Fibroblast of upper back skin (primary cell): ENCODE results near the gene GPRC5C.

Source experiments
- DNase-seq: peaks from one replicate; pipeline ENCODE4 v3.0.0-alpha.2; 2013

Gene GPRC5C

DNA sequence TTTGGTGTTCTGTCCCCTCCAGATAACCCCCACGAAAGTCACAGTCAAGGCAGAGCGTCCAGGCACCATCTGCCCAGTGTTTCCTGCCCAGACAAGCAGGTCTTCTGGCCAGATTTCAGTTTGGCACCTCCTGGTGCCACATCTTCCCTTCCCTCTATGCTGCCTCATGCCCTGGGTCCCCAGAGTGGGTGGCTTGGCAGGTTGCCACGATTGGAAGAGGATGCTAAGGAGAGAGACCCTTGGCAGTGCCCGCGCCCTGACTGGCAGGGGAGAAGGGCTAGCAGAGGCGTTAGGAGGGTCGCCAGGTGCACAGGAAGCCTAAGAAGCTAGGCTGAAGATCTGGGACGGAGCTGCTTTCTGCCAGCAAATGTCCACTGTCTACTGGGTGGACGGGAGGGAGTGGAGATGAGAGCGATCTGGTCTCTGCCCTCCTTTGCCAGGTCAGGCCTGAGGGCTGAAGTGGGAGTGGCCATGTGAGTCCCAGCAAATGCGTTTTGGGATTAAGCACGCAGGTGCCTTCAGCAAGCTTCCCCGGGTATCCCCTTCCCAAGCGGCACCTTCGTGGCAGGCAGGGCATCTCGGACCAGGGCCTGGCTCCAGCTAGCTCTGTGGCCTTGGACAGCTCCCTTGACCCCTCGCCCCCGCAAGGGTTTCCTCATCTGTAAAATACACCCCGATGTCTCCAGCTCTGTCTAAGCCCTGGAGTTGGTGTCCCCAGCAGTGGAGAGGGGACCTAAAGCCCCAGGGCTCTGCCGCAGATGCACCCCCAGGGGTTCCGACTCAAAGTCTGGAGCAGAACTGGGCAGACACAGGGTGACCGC, 21.2 kb downstream of the GPRC5C start:
- no peak for DNase-seq

DNA sequence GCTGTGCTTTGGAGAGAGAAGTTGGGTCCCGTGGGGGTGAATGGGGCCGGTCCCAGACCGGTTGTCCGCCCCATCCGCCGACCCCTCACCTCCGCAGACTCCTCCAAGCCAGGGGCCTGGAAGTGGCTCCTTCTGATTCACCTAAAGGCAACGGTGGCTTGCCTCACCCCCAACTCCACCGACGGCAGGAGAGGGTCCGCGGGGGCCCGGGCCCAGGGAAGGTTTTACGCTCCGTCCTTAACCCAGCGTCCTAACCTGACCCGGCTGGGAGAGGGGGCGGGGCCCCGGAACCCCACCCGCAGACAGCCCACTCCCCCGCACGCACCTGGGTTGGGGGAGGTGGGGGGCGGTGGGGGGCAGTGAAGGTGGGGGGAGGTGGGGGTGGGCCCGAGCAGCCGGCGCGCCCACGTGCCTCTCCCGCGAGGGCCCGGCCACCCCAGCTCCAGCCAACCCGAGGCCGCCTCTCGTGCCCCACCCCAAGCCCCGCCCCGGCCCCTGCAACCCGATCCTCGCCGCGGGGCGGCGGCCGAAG, 21.8 kb downstream of the GPRC5C start:
- DNase-seq = no peak

GRCh38 chr17:74454197-74455024, 22.5 kb downstream of the GPRC5C start:
- peak; percentile 79 for DNase-seq

DNA sequence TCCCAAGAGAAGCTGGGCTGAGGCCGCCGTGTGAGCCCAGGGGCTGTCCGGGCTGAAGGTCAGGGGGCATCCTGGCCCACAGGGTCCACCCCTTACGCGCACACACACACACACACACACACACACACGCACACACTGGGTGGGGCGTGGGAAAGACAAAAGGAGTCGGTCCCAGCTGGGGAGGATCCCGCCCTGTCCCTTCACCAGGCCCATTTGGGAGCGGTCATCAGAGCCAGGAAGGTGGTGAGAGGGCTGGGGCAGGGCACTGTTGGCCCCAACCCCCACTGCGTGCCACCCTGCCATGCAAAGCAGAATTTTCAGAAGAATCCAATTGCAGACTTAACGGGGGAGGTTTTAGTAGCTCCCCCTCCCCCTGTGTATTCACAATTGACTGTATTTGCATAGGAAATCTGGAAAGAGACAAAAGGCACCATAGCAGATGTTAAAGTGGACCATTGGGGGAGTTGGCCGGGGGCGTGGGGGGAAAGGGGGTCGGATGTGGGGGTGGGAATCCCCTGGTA, 23.2 kb downstream of the GPRC5C start:
- no peak for DNase-seq

DNA sequence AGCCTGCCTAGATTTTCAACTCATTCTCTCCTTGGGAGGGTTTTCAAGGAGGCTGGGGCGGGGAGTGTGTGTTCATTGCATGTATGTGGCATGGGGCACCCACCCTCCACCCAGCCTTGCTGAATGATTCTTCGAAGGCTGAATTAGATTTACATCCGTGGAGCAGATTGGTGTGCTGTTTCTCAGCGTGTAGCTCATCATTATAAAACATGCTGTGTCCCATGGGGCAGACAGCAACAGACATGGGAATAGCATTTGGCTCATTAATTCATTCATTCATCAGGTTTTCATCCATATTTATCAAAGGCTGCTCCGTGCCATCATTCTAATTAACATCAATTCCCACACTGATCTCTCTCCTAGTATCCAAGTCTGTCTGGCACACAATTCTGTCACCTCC, 23.9 kb downstream of the GPRC5C start:
- no peak for DNase-seq

GRCh38 chr17:74457146-74457819, 25.4 kb downstream of the GPRC5C start:
- DNase-seq = peak; percentile 54

- DNase-seq = no peak
These were observed 25.9 kb downstream of the GPRC5C start for GRCh38 chr17:74457820-74458166.

DNA sequence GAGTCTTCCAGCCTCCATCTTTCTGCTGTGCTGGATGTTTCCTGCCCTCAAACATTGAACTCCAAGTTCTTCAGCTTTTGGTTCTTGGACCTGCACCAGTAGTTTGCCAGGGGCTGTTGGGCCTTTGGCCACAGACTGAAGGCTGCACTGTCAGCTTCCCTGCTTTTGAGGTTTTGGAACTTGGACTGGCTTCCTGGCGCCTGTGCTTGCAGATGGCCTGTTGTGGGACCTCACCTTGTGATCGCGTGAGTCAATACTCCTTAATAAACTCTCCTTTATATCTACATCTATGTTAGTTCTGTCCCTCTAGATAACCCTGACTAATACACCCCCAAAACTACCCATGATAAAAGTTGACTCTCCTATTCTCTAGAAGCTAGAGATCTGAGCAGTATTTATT, 26.9 kb downstream of the GPRC5C start:
- no peak for DNase-seq

DNA sequence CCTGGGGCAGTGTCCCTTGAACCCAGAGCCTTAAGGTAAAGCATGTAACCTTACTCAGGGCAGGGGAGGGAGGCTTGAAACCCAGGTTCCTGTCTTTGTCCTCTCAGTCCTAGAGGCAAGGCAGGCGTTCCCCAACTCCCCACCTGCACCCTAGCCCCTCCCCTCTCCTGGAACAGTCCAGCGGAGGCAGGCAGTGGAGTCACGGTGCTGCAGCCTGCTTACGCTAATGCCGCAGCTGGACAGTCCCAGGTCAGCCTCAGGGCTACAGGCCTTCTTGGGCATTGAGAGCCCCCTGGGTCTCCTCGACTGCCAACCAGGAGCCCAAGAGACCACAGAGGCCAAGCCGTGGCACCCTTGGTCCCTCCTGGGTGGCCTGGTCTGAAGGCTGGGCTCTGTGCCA, 27.7 kb downstream of the GPRC5C start:
- DNase-seq = no peak

GRCh38 chr17:74460241-74460640, 28.4 kb downstream of the GPRC5C start:
- no peak for DNase-seq

DNA sequence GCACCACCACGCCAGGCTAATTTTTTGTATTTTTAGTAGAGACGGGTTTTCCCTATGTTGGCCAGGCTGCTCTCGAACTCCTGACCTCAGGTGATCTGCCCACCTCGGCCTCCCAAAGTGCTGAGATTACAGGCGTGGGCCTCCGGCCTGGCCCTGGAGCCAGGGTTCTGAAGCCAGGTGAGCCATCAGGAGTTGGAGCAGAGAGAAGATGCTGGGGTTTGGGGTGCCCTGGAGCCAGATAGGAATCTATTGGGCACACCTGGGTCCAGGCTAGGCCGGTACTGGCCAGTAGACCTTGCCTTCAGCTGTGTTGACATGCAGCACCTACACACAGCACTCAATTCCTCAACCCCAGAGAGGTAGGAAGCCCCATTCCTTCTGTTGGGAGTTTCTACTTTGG, 29.1 kb downstream of the GPRC5C start:
- DNase-seq = no peak

DNA sequence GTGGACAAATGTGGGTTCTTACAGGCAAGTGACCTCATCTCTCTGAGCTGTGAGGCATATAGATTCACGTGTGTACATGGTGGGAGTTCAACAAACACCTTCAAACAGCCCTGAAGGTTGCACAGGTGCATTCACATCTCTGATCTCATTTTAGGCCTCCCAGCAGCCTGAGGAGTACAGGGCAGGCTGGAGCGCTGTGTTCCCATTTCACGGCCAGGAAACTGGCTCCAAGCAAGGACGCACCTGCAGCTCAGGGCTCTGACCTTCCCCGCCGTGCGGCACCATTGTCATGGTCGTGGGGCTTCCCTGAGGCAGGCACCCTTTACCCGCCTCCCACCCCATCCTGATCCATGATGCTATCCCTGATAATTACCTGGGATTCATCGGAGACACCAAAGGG, 29.7 kb downstream of the GPRC5C start:
- DNase-seq = no peak

DNA sequence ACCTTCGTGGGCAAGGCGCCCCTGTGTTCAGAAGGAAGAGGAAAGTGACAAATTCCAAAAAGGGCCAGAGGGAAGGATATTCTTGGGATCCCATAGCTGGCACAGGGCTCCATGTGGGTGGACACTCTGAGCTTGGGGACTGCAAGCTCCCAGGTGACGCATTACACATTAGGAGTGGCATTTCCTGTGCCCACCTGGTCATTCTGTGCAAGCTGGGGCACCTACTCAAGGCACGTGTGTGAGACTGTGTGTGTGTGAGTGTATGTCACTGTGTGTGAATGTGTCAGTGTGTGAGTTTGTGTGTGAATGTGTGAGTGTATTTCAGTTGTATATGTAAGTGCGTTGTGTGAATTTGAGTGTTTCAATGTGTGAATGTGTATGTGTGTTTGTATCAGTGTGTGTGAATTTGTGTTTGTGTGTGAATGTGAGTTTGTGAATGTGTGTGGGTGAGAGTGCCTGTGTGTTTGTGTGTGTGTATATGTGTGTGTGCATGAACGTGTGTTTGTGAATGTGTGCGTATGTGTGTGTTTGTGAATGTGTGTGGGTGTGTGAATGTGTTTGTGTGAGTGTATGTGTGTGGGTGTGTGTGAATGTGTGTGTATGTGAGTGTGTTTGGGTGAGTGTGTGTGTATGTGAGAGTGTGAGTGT, 33.0 kb downstream of the GPRC5C start:
- no peak for DNase-seq

- DNase-seq = no peak
These were observed 33.7 kb downstream of the GPRC5C start for GRCh38 chr17:74465378-74466110.

- no peak for DNase-seq
These were observed 34.4 kb downstream of the GPRC5C start, which contains the start of gene CD300A for GRCh38 chr17:74466111-74466827. Gene CD300A (plus strand): TSS chr17:74466634. CDS start chr17:74466704, 70 bp downstream.

DNA sequence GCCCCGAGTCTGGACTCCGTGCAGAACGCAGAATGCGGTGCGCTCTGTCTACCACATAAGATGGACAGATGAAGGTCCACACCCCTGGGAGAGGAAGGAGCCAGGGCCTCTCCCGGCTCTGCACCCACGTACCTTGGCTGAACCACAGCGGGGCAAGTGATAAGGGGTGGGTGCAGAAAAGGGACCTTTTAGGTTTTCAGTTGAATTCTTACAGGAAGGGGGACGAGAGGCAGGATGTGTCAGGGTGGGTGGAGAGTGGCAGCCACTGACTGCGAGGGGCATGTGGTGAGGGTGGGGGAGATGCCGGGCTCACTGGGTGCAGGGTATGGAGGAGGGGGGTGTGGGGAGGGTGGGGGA, 34.9 kb downstream of the GPRC5C start:
- no peak for DNase-seq

DNA sequence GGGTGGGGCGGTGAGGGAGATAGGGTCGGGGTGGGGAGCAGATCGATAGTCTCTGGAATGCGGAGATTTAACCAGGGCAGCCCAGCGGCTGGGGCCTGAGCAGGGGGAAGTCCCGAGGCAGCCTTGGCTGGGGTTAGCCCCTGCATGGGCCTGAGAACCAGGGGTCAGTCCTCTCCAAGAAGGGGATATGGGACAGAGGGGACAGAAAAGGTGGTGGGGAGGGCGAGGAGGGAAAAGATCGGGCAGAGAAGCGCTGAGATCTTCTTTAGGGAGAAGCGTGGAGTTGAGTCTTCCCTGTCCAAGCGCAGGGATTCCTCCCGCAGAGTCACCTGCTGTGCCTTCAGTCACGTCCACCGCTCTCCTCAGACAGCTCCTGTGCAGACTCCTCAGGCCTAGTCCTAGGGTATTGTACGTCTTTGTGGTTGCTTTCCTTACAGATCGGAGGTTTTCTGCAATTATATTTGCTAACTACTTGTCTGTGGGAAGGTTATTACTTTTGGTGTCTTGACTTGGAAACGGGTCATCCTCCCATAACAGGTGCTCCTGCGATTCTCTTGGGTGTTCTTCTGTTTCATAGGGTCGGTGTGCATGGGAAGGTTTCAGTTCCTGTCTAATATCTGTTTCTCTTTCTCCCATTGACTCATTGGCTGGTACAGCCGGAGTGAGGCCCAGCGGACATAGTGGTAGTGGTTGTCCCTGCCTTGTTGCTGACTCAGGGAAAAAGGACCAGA, 35.5 kb downstream of the GPRC5C start:
- no peak for DNase-seq

DNA sequence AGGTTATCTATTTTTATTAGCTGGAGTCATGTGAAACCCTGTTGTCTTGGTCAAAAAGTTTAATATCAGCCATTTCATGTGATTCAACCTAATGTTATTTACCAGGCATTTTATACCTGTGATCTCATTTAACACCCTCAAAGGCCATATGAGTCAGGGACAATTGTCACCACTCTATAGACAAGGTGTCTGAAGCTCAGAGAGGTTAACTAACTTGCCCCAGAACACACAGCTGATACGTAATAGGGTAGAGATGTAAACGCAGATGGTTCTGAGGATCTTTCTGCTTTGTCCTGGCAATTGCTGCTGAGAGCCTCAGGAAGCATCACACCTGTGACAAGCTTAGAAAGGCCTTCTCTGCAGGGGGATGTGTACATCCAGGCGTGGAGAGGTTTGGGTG, 39.5 kb downstream of the GPRC5C start:
- no peak for DNase-seq

DNA sequence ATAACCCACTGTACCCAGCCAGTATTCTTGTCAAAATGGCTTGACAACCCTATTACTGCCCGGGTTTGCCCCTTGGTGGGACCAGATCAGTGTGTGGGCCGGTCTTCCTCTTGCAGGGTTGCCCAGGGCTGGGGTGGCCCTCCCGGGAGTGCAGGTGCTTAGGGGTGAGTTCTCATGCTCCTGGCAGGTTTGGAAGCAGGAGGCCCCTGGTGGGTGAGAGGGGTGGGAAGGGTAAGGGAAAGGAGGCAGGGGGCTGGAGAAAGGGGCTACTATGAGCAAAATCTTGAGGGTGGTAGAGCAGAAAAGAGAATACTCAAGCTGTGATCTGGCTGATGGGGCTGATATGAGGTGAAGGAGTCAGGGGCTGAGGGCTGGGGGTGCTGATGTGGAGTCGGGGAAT, 41.0 kb downstream of the GPRC5C start:
- DNase-seq = no peak

GRCh38 chr17:74473294-74473693, 41.4 kb downstream of the GPRC5C start:
- DNase-seq = no peak
